DND-41 (cell line): ENCODE results near the gene CYP3A7.

Experiments
- CTCF ChIP-seq: IDR thresholded peaks from 2 replicates; pipeline ENCODE4 v1.5.1; 2012; ENCODE audit warnings: borderline replicate concordance, low read length, moderate library complexity, mild to moderate bottlenecking; ENCODE audit not compliant: poor library complexity, severe bottlenecking; ENCODE audit errors: extremely low read depth
- EZH2 ChIP-seq: IDR thresholded peaks from 3 replicates; pipeline ENCODE4 v1.6.1; 2012; ENCODE audit warnings: borderline replicate concordance, low read depth, mild to moderate bottlenecking, moderate library complexity, low read length, inconsistent platforms; ENCODE audit not compliant: severe bottlenecking

GRCh38 chr7:99665312-99666012, 69.5 kb downstream of the CYP3A7 start:
- TF ChIP-seq CTCF (no peak), EZH2 (no peak)
